Measurements from ENCODE around the gene AHRR.
"Not testable (repeated sequence)": the region's sequence is repeated elsewhere in the genome, so short reads cannot be mapped to it uniquely, and the experiment has no call there.

AHRR gene

GRCh38 chr5:380701-381309, 59.3 kb downstream of the AHRR start:
- no peak for DNase-seq

GRCh38 chr5:383066-383465, 61.6 kb downstream of the AHRR start:
- DNase-seq = no peak

GRCh38 chr5:383621-384020, 62.1 kb downstream of the AHRR start:
- no peak for DNase-seq

GRCh38 chr5:384576-384975, 63.1 kb downstream of the AHRR start:
- not testable (repeated sequence) for DNase-seq

- no peak for DNase-seq
These were observed 63.8 kb downstream of the AHRR start for GRCh38 chr5:385321-385720.

- DNase-seq = no peak
These were observed 65.2 kb downstream of the AHRR start for GRCh38 chr5:386432-387341.

GRCh38 chr5:387491-388265, 66.2 kb downstream of the AHRR start:
- no peak for DNase-seq

GRCh38 chr5:388266-389196, 67.0 kb downstream of the AHRR start:
- DNase-seq = no peak

- no peak for DNase-seq
These were observed 67.8 kb downstream of the AHRR start for GRCh38 chr5:389197-389821.

GRCh38 chr5:389891-390622, 68.5 kb downstream of the AHRR start:
- DNase-seq = no peak

GRCh38 chr5:390623-391491, 69.3 kb downstream of the AHRR start:
- no peak for DNase-seq

- DNase-seq = peak; percentile 98
These were observed 71.0 kb downstream of the AHRR start for GRCh38 chr5:392431-392988.

GRCh38 chr5:393846-394275, 72.3 kb downstream of the AHRR start:
- no peak for DNase-seq

GRCh38 chr5:394671-395155, 73.2 kb downstream of the AHRR start:
- DNase-seq = no peak

GRCh38 chr5:395156-395920, 73.8 kb downstream of the AHRR start:
- DNase-seq = no peak

- no peak for DNase-seq
These were observed 74.5 kb downstream of the AHRR start for GRCh38 chr5:395921-396530.

GRCh38 chr5:396531-396961, 75.0 kb downstream of the AHRR start:
- no peak for DNase-seq

GRCh38 chr5:398141-398474, 76.6 kb downstream of the AHRR start:
- DNase-seq = not testable (repeated sequence)
